PFSK-1 (cell line): ENCODE results near the gene DPP4.

Experiments used
- REST ChIP-seq, 2 experiments: IDR thresholded peaks; 2 replicates each; pipeline versions ENCODE4 v1.6.1 to v1.8.0; 2011 to 2012; ENCODE audit warnings: low read depth in 2 of 2, low read length in 2 of 2, control low read depth in 1 of 2, inconsistent platforms in 1 of 2, mild to moderate bottlenecking in 1 of 2, moderate library complexity in 1 of 2; ENCODE audit not compliant: insufficient read depth in 1 of 2
- SIN3A ChIP-seq: IDR thresholded peaks from 2 replicates; pipeline ENCODE4 v1.6.1; 2012; ENCODE audit warnings: mild to moderate bottlenecking, low read length, moderate library complexity, borderline replicate concordance; ENCODE audit not compliant: insufficient read depth
- TAF1 ChIP-seq: IDR thresholded peaks from 2 replicates; pipeline ENCODE4 v1.6.1; 2012; ENCODE audit warnings: low read length, control low read depth, borderline replicate concordance; ENCODE audit not compliant: insufficient read depth

DNA sequence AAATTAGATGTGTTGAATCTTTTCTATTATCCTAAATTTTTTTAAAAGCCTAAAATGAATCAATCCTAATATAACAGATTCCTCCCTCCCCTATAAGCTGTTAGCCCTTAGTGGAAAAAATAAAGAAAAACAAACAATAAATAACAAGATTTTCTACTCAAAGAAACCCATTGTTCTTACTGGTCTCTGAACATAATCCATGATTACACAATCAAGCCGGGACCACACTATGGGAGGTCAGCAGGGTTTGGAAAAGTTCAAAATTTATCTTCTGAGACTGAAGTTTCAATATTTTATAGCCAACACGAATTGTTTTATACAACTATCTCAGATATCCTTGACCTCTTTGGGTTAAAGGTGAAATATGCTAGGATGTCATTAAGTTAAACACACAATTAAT is 57.9 kb downstream of the DPP4 start:
- TF ChIP-seq TAF1 (no peak), REST (IDR thresholded peaks at IDR 0.05; ENCODE audit: insufficient read depth in 1 of 2, low read depth in 2 of 2, low read length in 2 of 2) (no peak), SIN3A (no peak)
